Measurements from ENCODE around the gene EIF6. TPM values are rescaled to one million over a fixed set of nuclear protein-coding genes. Genes with fewer than 3 reads are reported as not detected.

Gene EIF6
- total RNA-seq, 2 donors from 2014 or later: 127 to 132 TPM

DNA sequence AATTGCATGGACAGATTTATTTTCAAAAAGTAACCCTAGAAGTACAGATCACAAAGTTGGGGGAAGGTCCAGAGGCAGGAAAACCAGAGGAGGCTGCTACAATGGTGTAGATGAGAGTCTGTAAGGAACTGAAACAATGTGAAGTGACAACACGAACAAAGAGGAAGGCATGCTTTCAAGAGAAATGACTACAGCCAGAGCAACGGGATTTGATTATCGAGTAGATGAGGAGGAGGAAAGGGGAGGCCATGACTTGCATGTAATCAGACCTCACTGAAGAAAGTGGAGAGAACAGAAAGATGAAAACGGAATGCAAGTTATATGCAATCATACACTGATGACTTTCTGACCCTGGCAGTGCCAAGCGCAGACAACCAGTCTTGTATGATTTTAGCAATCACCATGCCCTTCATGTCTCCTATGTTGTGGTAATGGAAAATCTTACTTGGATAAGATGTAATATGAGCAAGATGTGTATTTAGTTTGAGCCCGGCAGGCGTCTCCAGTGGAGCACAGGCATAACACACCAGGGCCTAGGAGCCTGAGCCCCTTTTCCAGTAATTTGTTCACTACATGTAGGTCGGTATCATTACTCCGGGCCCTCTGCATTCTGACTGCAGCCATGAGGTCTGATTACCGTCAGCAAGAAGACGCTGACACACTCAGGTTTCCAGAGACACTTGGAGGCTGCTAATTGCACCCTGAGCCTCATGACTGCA lies 41.6 kb upstream of the EIF6 start:
- Histone ChIP-seq H3K27me3 (ENCODE audit: control insufficient read depth, insufficient read depth, low read length, poor library complexity, severe bottlenecking) (no peaks in the 10 kb centered on the region), H3K27ac (ENCODE audit: low read depth, low read length) (peak overlapping the region; percentile 88), H3K36me3 (ENCODE audit: control insufficient read depth, insufficient read depth, low read length) (peaks cover 4% of the 10 kb centered on the region), H3K9ac (ENCODE audit: extremely low read depth, low read length, poor library complexity, severe bottlenecking) (no peak overlapping the region), H3K4me3 (ENCODE audit: low read length) (no peak overlapping the region), H3K9me3 (ENCODE audit: control insufficient read depth, low read length) (no peaks in the 10 kb centered on the region), H3K4me1 (ENCODE audit: control insufficient read depth, insufficient read depth, low read length) (peaks cover 7% of the 10 kb centered on the region)
- Mint-ChIP-seq H3K4me3 (no peak overlapping the region), H3K27me3 (ENCODE audit: insufficient read depth) (no peaks in the 10 kb centered on the region), H3K4me1 (peaks cover 14% of the 10 kb centered on the region), H3K36me3 (ENCODE audit: low read depth) (peaks cover 6% of the 10 kb centered on the region), H3K9me3 (no peaks in the 10 kb centered on the region), H3K27ac (no peak overlapping the region)
- 87 to 92% methylated on average over 11 of the region's 11 CpGs for WGBS, 2 experiments (ENCODE audit: insufficient coverage in 1 of 2, insufficient read length in 1 of 2)
- TF ChIP-seq, protein P1, sequence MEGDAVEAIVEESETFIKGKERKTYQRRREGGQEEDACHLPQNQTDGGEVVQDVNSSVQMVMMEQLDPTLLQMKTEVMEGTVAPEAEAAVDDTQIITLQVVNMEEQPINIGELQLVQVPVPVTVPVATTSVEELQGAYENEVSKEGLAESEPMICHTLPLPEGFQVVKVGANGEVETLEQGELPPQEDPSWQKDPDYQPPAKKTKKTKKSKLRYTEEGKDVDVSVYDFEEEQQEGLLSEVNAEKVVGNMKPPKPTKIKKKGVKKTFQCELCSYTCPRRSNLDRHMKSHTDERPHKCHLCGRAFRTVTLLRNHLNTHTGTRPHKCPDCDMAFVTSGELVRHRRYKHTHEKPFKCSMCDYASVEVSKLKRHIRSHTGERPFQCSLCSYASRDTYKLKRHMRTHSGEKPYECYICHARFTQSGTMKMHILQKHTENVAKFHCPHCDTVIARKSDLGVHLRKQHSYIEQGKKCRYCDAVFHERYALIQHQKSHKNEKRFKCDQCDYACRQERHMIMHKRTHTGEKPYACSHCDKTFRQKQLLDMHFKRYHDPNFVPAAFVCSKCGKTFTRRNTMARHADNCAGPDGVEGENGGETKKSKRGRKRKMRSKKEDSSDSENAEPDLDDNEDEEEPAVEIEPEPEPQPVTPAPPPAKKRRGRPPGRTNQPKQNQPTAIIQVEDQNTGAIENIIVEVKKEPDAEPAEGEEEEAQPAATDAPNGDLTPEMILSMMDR (conservative IDR thresholded peaks at IDR 0.05): no peak
- DNase-seq: no peak

DNA sequence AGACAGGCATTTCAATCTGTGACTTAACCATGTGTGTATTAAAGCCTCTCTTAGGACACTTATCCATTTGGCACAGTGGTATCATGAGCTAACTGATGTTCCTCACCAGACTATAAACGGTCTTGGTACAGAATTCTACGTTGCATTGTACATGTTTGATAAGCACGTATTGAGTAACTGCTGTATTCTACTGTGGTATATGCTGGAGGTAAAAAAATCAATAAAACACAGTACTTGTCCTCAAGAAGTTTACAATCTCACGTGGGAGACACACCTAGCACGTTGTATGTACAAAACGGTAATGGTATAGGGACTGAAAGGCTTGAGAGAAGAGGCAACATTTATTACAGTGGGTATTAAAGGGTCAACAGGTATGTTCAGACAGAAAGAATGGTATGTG lies 40.8 kb upstream of the EIF6 start:
- Mint-ChIP-seq H3K27ac (no peak overlapping the region), H3K36me3 (ENCODE audit: low read depth) (peaks cover 6% of the 10 kb centered on the region), H3K27me3 (ENCODE audit: insufficient read depth) (no peaks in the 10 kb centered on the region), H3K4me3 (no peak overlapping the region), H3K4me1 (peaks cover 19% of the 10 kb centered on the region), H3K9me3 (no peaks in the 10 kb centered on the region)
- Histone ChIP-seq H3K27ac (ENCODE audit: low read depth, low read length) (peak overlapping the region; percentile 88), H3K9ac (ENCODE audit: extremely low read depth, low read length, poor library complexity, severe bottlenecking) (no peak overlapping the region), H3K4me1 (ENCODE audit: control insufficient read depth, insufficient read depth, low read length) (peaks cover 7% of the 10 kb centered on the region), H3K36me3 (ENCODE audit: control insufficient read depth, insufficient read depth, low read length) (peaks cover 4% of the 10 kb centered on the region), H3K9me3 (ENCODE audit: control insufficient read depth, low read length) (no peaks in the 10 kb centered on the region), H3K27me3 (ENCODE audit: control insufficient read depth, insufficient read depth, low read length, poor library complexity, severe bottlenecking) (no peaks in the 10 kb centered on the region), H3K4me3 (ENCODE audit: low read length) (no peak overlapping the region)
- DNase-seq: no peak
- 87 to 89% methylated on average over 6 of the region's 6 CpGs for WGBS, 2 experiments (ENCODE audit: insufficient coverage in 1 of 2, insufficient read length in 1 of 2)
- TF ChIP-seq, protein P1 (conservative IDR thresholded peaks at IDR 0.05): no peak

DNA sequence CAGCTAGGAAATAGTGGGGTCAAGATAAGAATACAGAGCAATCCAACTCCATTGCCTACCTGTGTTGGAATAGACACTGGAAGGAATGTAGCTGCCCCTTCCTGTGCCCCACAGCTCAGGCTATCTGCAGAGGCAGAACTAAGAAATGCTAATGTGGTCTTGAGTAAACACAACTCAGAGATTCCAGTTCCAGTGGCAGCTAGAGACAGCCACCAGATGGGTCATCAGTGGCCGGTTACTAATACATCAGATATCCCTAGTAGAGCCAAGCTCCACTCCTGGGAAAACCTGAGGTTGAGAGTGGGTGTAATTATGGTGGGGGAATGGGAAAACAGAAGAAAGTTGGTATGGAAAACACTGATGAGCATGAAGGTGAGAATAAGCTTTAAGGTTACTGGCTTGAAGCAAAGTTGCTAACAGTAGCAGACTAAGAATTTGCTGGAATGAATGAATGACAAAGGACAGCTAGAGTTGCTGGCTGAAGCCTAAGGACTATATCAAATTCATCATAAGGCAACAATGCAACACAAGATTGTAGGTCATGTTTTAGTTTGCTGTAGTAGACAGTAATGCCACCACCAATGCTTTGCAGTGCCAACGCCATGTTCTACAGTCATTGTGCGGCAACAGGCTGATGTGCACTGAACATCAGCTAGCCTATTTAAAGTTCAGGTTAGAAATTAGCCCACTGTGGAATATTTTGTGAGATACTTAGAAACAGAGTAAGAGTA lies 36.0 kb upstream of the EIF6 start:
- H3K27ac ChIP-seq (ENCODE audit: low read depth, low read length): no peak overlapping the region
- no peak overlapping the region for H3K27ac Mint-ChIP-seq

More for the DNA sequence above, 36.0 kb upstream of the EIF6 start:
- Mint-ChIP-seq H3K27me3 (ENCODE audit: insufficient read depth) (no peaks in the 10 kb centered on the region), H3K36me3 (ENCODE audit: low read depth) (peaks cover 6% of the 10 kb centered on the region), H3K4me1 (peaks cover 7% of the 10 kb centered on the region), H3K9me3 (no peaks in the 10 kb centered on the region), H3K4me3 (no peak overlapping the region)
- Histone ChIP-seq H3K27me3 (ENCODE audit: control insufficient read depth, insufficient read depth, low read length, poor library complexity, severe bottlenecking) (no peaks in the 10 kb centered on the region), H3K9ac (ENCODE audit: extremely low read depth, low read length, poor library complexity, severe bottlenecking) (no peak overlapping the region), H3K4me1 (ENCODE audit: control insufficient read depth, insufficient read depth, low read length) (no peaks in the 10 kb centered on the region), H3K4me3 (ENCODE audit: low read length) (no peak overlapping the region), H3K9me3 (ENCODE audit: control insufficient read depth, low read length) (no peaks in the 10 kb centered on the region), H3K36me3 (ENCODE audit: control insufficient read depth, insufficient read depth, low read length) (peaks cover 4% of the 10 kb centered on the region)
- 98 to 100% methylated on average over 3 of the region's 3 CpGs for WGBS, 2 experiments (ENCODE audit: insufficient coverage in 1 of 2, insufficient read length in 1 of 2)
- no peak for DNase-seq
- TF ChIP-seq, protein P1 (conservative IDR thresholded peaks at IDR 0.05): no peak
